ENCODE results near the gene CAP1. TPM values are rescaled to one million over a fixed set of nuclear protein-coding genes. Genes with fewer than 3 reads are reported as not detected.

The CAP1 gene
- total and polyA plus RNA-seq, 7 donors, result 33.7 to 116 (median 61.4) TPM

GRCh38 chr1:40058453-40059337, 18.2 kb downstream of the CAP1 start:
- ATAC-seq, result no peak

DNA sequence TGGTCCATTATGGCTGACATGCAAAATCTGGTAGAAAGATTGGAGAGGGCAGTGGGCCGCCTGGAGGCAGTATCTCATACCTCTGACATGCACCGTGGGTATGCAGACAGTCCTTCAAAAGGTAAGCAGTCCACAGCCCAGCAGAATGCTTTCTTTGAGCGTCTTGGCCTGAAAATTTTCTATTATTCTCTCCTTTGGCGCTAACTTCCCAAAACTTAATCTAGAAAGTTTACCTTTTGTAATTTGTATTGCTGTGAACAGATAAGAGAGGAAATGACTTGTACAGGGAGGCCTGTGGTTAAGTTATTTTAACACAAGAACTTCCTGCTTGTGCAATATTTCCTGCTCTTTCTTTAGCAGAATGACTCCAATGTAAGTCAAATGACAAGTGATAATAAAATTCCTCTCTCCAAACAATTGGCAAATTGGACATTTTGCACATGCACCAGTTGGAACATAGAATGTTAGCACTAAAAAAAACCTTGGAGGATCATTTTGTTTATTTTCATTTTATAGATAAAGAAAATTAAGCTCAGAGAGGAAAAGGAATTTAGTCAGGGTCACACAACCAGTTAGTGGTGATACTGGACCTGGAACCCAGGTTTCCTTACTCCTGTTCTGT, 18.9 kb downstream of the CAP1 start:
- WGBS, 3 donors, result 58 to 65% (median 61%) methylated on average over 4 of the region's 4 CpGs
- no peak overlapping the region for H3K4me3 ChIP-seq
- no peaks in the 10 kb centered on the region for H3K9me3 ChIP-seq
- no peaks in the 10 kb centered on the region for H3K27me3 ChIP-seq (ENCODE audit: insufficient read depth in 3 of 3, low read length in 2 of 3)
- DNase-seq (no peak), ATAC-seq (peak; percentile 66 to 86 (median 76))
- peak overlapping the region; percentile 80 for H3K27ac ChIP-seq
- peaks cover 12 to 53% of the 10 kb centered on the region in 2 donors for H3K36me3 ChIP-seq (ENCODE audit: insufficient read depth in 1 of 2, low read depth in 1 of 2)
- intact Hi-C loops (cut with DNase I), result no loop called here
- peaks cover 58% of the 10 kb centered on the region for H3K4me1 ChIP-seq
- no peak for TF ChIP-seq CTCF (IDR thresholded peaks at IDR 0.05)

More at GRCh38 chr1:40058453-40059337, 18.2 kb downstream of the CAP1 start:
- DNase-seq, result no peak
- H3K27me3 ChIP-seq (ENCODE audit: insufficient read depth in 3 of 3, low read length in 2 of 3), result no peaks in the 10 kb centered on the region
- WGBS, 3 donors, result 71 to 81% (median 71%) methylated on average over 7 of the region's 7 CpGs
- intact Hi-C loops (cut with DNase I), result no loop called here
- peaks cover 58% of the 10 kb centered on the region for H3K4me1 ChIP-seq
- H3K4me3 ChIP-seq, result no peak overlapping the region
- peak overlapping the region; percentile 80 for H3K27ac ChIP-seq
- H3K36me3 ChIP-seq (ENCODE audit: insufficient read depth in 1 of 2, low read depth in 1 of 2), result peaks cover 12 to 45% of the 10 kb centered on the region in 2 donors
- no peak for TF ChIP-seq CTCF (IDR thresholded peaks at IDR 0.05)
- H3K9me3 ChIP-seq, result no peaks in the 10 kb centered on the region

GRCh38 chr1:40059960-40060750, 19.6 kb downstream of the CAP1 start:
- TF ChIP-seq CTCF (IDR thresholded peaks at IDR 0.05), result no peak
- DNase-seq (no peak), ATAC-seq (peak in 2 of 4 donors; percentile 20 to 24)
- peaks cover 16 to 60% of the 10 kb centered on the region in 2 donors for H3K36me3 ChIP-seq (ENCODE audit: insufficient read depth in 1 of 2, low read depth in 1 of 2)
- H3K27ac ChIP-seq, result peak overlapping the region; percentile 80
- no peaks in the 10 kb centered on the region for H3K27me3 ChIP-seq (ENCODE audit: insufficient read depth in 3 of 3, low read length in 2 of 3)
- H3K4me1 ChIP-seq, result peaks cover 50% of the 10 kb centered on the region
- 66 to 72% (median 71%) methylated on average over 7 of the region's 7 CpGs for WGBS, 3 donors
- H3K4me3 ChIP-seq, result no peak overlapping the region
- intact Hi-C loops (cut with DNase I), result no loop called here
- H3K9me3 ChIP-seq, result no peaks in the 10 kb centered on the region

DNA sequence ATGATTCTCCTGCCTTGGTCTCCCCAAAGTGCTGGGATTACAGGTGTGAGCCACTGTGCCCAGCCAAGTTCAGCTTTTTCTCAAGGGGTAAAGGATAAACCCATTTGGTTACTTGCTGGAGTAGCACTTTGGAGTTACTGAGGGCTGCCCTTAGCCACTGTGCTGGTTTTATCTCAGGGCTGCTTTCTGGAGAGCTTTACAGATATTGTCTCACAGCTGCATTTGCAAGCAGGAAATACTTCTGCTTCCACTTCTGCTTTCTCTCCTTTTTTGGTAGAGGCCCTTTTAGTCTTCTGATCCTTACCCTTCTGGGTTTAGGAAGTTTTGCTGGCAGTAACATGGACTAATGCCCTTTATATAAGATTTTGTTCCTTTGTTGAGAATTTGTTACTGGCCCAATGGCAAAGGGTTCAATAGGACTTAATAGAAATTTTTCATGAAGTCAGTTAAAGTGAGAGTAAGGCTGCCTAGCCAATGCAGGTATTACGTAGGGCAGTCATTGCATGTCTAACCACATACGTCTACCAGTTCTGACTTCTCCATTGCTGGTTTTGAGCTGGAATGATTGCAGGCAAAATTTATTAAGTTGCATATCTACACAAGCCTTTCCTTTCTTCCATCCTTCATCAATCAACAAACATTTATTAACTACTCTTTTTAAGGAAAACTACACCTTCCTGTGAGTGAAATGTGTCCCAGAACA, 24.4 kb downstream of the CAP1 start:
- peak overlapping the region; percentile 4 for H3K27ac ChIP-seq
- intact Hi-C loops (cut with DNase I), result no loop called here

More for the DNA sequence above, 24.4 kb downstream of the CAP1 start:
- peaks cover 39 to 100% of the 10 kb centered on the region in 2 donors for H3K36me3 ChIP-seq (ENCODE audit: insufficient read depth in 1 of 2, low read depth in 1 of 2)
- no peak for TF ChIP-seq CTCF (IDR thresholded peaks at IDR 0.05)
- H3K4me1 ChIP-seq, result peaks cover 13% of the 10 kb centered on the region
- no peaks in the 10 kb centered on the region for H3K9me3 ChIP-seq
- no peaks in the 10 kb centered on the region for H3K27me3 ChIP-seq (ENCODE audit: insufficient read depth in 3 of 3, low read length in 2 of 3)
- ATAC-seq (no peak), DNase-seq (no peak)
- WGBS, 3 donors, result 83 to 91% (median 87%) methylated on average over 2 of the region's 2 CpGs
- H3K4me3 ChIP-seq, result no peak overlapping the region

All from psoas muscle (tissue), 8 donors.